ENCODE data around the gene MYO7A. TPM values are rescaled to one million over a fixed set of nuclear protein-coding genes. Genes with fewer than 3 reads are reported as not detected.
A peak's percentile ranks its signal among the peaks of the same experiment; 100 is the strongest.

Gene MYO7A
- total RNA-seq, 3 donors from 2014 or later = 2.3 to 9.9 (median 6.7) TPM

GRCh38 chr11:77121096-77121640 is 6.9 kb upstream of the MYO7A start:
- no peak overlapping the region for H3K4me3 ChIP-seq
- DNase-seq (no peak), ATAC-seq (no peak)
- H3K4me1 ChIP-seq (ENCODE audit: low read depth) = no peaks in the 10 kb centered on the region
- intact Hi-C loops (cut with DNase I, micrococcal nuclease) = no loop called here
- H3K9me3 ChIP-seq = no peaks in the 10 kb centered on the region
- TF ChIP-seq CTCF (IDR thresholded peaks at IDR 0.05) = no peak
- peaks cover 20% of the 10 kb centered on the region for H3K36me3 ChIP-seq (ENCODE audit: low read depth)

GRCh38 chr11:77121876-77122575 is 6.0 kb upstream of the MYO7A start:
- ATAC-seq = no peak
- peaks cover 6% of the 10 kb centered on the region for H3K4me1 ChIP-seq (ENCODE audit: low read depth)
- no peaks in the 10 kb centered on the region for H3K9me3 ChIP-seq
- H3K4me3 ChIP-seq = no peak overlapping the region
- H3K36me3 ChIP-seq (ENCODE audit: low read depth) = peaks cover 20% of the 10 kb centered on the region
- no peak for TF ChIP-seq CTCF (IDR thresholded peaks at IDR 0.05)
- peak in 1 of 3 donors; percentile 31 for DNase-seq
- intact Hi-C loops (cut with DNase I, micrococcal nuclease) = no loop called here

GRCh38 chr11:77122576-77123212 is 5.4 kb upstream of the MYO7A start:
- peaks cover 12% of the 10 kb centered on the region for H3K4me1 ChIP-seq (ENCODE audit: low read depth)
- intact Hi-C loops (cut with DNase I, micrococcal nuclease) = no loop called here
- H3K4me3 ChIP-seq = no peak overlapping the region
- H3K9me3 ChIP-seq = no peaks in the 10 kb centered on the region
- no peak for ATAC-seq
- DNase-seq = no peak
- no peak for TF ChIP-seq CTCF (IDR thresholded peaks at IDR 0.05)
- H3K36me3 ChIP-seq (ENCODE audit: low read depth) = peaks cover 20% of the 10 kb centered on the region

- ATAC-seq = no peak
- intact Hi-C loops (cut with DNase I, micrococcal nuclease) = no loop called here
Measured at GRCh38 chr11:77123591-77123990, 4.5 kb upstream of the MYO7A start.

GRCh38 chr11:77124041-77124440 is 4.0 kb upstream of the MYO7A start:
- Histone ChIP-seq H3K36me3 (ENCODE audit: low read depth) (peaks cover 11% of the 10 kb centered on the region), H3K4me3 (no peak overlapping the region), H3K4me1 (ENCODE audit: low read depth) (peaks cover 19% of the 10 kb centered on the region), H3K9me3 (no peaks in the 10 kb centered on the region)
- ATAC-seq (no peak), DNase-seq (no peak)
- intact Hi-C loops (cut with DNase I, micrococcal nuclease) = no loop called here
- TF ChIP-seq CTCF (IDR thresholded peaks at IDR 0.05) = no peak

More at GRCh38 chr11:77123591-77123990, 4.5 kb upstream of the MYO7A start:
- no peak overlapping the region for H3K4me3 ChIP-seq
- DNase-seq = peak in 1 of 3 donors; percentile 34
- TF ChIP-seq CTCF (IDR thresholded peaks at IDR 0.05) = no peak
- H3K36me3 ChIP-seq (ENCODE audit: low read depth) = peaks cover 15% of the 10 kb centered on the region
- no peaks in the 10 kb centered on the region for H3K9me3 ChIP-seq
- H3K4me1 ChIP-seq (ENCODE audit: low read depth) = peaks cover 19% of the 10 kb centered on the region
